Stimulated activated CD8-positive, alpha-beta memory T cell treated with anti-CD3 and anti-CD28 coated beads, Interleukin-12 subunit alpha, Interleukin-12 subunit beta, amount 100 ng/mL, for 24 hours (primary cell): ENCODE data around the gene TMBIM4.
"Not testable (repeated sequence)": the region's sequence is repeated elsewhere in the genome, so short reads cannot be mapped to it uniquely, and the experiment has no call there.

Source experiments
- DNase-seq: peaks from one replicate; pipeline ENCODE4 v3.0.0-alpha.2; 2020; ENCODE audit errors: extremely low read depth

Gene TMBIM4

GRCh38 chr12:66169221-66170170 lies at the start of gene TMBIM4:
Gene TMBIM4 (minus strand): TSS chr12:66169996. CDS start chr12:66169951, 45 bp downstream.
- peak; percentile 75 for DNase-seq

GRCh38 chr12:66217342-66217917 lies 47.6 kb upstream of the TMBIM4 start:
- no peak for DNase-seq

- DNase-seq, result not testable (repeated sequence)
Measured at GRCh38 chr12:66213011-66213410, 43.2 kb upstream of the TMBIM4 start.

- not testable (repeated sequence) for DNase-seq
Measured at GRCh38 chr12:66211573-66211972, 41.8 kb upstream of the TMBIM4 start.

GRCh38 chr12:66210840-66211239 lies 41.0 kb upstream of the TMBIM4 start:
- no peak for DNase-seq

GRCh38 chr12:66206141-66206540 lies 36.3 kb upstream of the TMBIM4 start:
- DNase-seq, result no peak

GRCh38 chr12:66203820-66204219 lies 34.0 kb upstream of the TMBIM4 start:
- DNase-seq, result no peak

GRCh38 chr12:66199831-66200509 lies 30.2 kb upstream of the TMBIM4 start:
- no peak for DNase-seq

GRCh38 chr12:66199141-66199540 lies 29.3 kb upstream of the TMBIM4 start:
- DNase-seq, result no peak

GRCh38 chr12:66197495-66197921 lies 27.7 kb upstream of the TMBIM4 start:
- no peak for DNase-seq

GRCh38 chr12:66196806-66197205 lies 27.0 kb upstream of the TMBIM4 start:
- DNase-seq, result no peak

- DNase-seq, result no peak
Measured at GRCh38 chr12:66195242-66195641, 25.4 kb upstream of the TMBIM4 start.

GRCh38 chr12:66194122-66194521 lies 24.3 kb upstream of the TMBIM4 start:
- DNase-seq, result no peak

GRCh38 chr12:66191547-66192126 lies 21.8 kb upstream of the TMBIM4 start:
- no peak for DNase-seq

- no peak for DNase-seq
Measured at GRCh38 chr12:66190519-66191370, 20.9 kb upstream of the TMBIM4 start.

GRCh38 chr12:66189889-66190288 lies 20.1 kb upstream of the TMBIM4 start:
- no peak for DNase-seq

- no peak for DNase-seq
Measured at GRCh38 chr12:66189486-66189843, 19.7 kb upstream of the TMBIM4 start.

GRCh38 chr12:66188584-66189485 lies 19.0 kb upstream of the TMBIM4 start, which contains the start of gene IRAK3:
Gene IRAK3 (plus strand): TSS chr12:66189214. CDS start chr12:66189300, 86 bp downstream.
- no peak for DNase-seq

GRCh38 chr12:66187821-66188220 lies 18.0 kb upstream of the TMBIM4 start:
- no peak for DNase-seq

- no peak for DNase-seq
Measured at GRCh38 chr12:66187036-66187435, 17.2 kb upstream of the TMBIM4 start.
